ENCODE measurements around the gene CDKN1B. TPM values are rescaled to one million over a fixed set of nuclear protein-coding genes. Genes with fewer than 3 reads are reported as not detected.

The CDKN1B gene
- total RNA-seq, 1 experiment from 2014 or later, result 33.1 TPM

GRCh38 chr12:12722435-12723148 is 5.4 kb downstream of the CDKN1B start (continued):
- TF ChIP-seq EZH2phosphoT487 (IDR thresholded peaks at IDR 0.05; ENCODE audit: borderline replicate concordance) (no peak), YY1 (IDR thresholded peaks at IDR 0.05; ENCODE audit: extremely low read depth, insufficient replicate concordance, low read depth, low read length) (no peak), ELF1 (IDR thresholded peaks at IDR 0.05; ENCODE audit: borderline replicate concordance, low read depth) (no peak)

DNA sequence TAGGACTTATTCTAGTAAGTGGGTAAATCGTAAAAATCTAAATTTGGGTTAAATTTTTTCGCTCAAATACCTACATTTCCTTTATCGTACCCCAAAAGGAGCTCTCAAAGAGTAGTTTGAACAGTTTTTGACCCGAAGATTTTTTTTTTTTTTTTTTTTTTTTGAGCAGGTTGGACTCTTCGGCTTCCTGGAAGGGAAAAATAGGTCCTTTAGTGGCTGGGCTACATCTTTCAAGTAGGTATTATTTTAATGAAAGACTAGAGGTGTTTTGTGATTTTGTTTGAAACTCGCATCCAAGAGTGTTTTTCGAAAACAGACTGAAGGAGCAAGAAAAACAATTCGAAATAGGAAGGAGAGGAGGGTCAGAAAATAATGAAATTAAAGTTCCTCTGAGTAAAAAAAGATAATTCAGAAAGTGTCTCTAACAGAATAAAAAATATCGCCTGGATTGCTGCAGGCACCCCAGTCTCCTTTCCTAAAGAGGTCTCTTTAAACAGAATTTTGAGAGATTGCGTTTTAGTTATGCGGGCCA is 6.0 kb downstream of the CDKN1B start:
- DNase-seq (ENCODE audit: low read depth, low spot score) (no peak), ATAC-seq (no peak)
- Histone ChIP-seq H3K9me3 (ENCODE audit: control insufficient read depth in 1 of 2, insufficient read depth in 1 of 2, low read depth in 1 of 2, low read length in 2 of 2) (no peaks in the 10 kb centered on the region), H3K4me2 (ENCODE audit: low read length) (peak overlapping the region; percentile 98), H3K36me3 (ENCODE audit: control insufficient read depth in 1 of 2, insufficient read depth in 2 of 2, low read length in 2 of 2) (peaks cover 8 to 15% of the 10 kb centered on the region in 2 experiments), H2AFZ (ENCODE audit: low read depth, low read length, poor library complexity, severe bottlenecking) (no peak overlapping the region), H3K79me2 (ENCODE audit: insufficient read depth, low read length) (peaks cover 76% of the 10 kb centered on the region), H4K20me1 (ENCODE audit: insufficient read depth) (no peaks in the 10 kb centered on the region), H3K4me1 (ENCODE audit: control insufficient read depth in 1 of 2, insufficient read depth in 2 of 2, low read length in 2 of 2) (peaks cover 33 to 45% of the 10 kb centered on the region in 2 experiments), H3K9me2 (ENCODE audit: insufficient read depth) (no peaks in the 10 kb centered on the region), H3K27me3 (ENCODE audit: insufficient read depth, low read length) (no peaks in the 10 kb centered on the region), H3K4me3 (replicated peaks in 1 of 2; ENCODE audit: low read depth in 1 of 2, low read length in 2 of 2) (peak overlapping the region; percentile 62 to 81), H3K27ac (ENCODE audit: low read depth, low read length) (peak overlapping the region; percentile 100), H3K9ac (ENCODE audit: low read length) (peak overlapping the region; percentile 92)
- intact Hi-C loops (cut with micrococcal nuclease), result loop anchor here (10.0 kb wide), 1 partner anchor 172 kb away; the partner anchor contains the start of gene GPRC5A
- TSS peak; percentile 48 for BruUV-seq (replicated peaks)
- RAD21 ChIA-PET (ENCODE audit: low non-redundant PET in 1 of 2, low total read pairs in 2 of 2, uncharacterized antibody in 2 of 2, unreplicated experiment in 2 of 2), result no interaction called here
- POLR2A ChIA-PET, result interaction anchor here (2.2 kb wide), 1 partner anchor 14 kb away, joined by 6 read pairs; no protein-coding TSS in a partner anchor
- TF ChIP-seq SIN3A (IDR thresholded peaks at IDR 0.05; ENCODE audit: low read depth) (0 out of 2 replicates have a peak, but pooled peaks have one; percentile 16), RAD21 (IDR thresholded peaks at IDR 0.05; ENCODE audit: low read depth) (no peak)
- CTCF ChIA-PET, result interaction anchor here (1.0 kb wide), 1 partner anchor 13 kb away, joined by 4 read pairs; no protein-coding TSS in a partner anchor
